Transverse colon (tissue), 4 donors: Measurements from ENCODE around the gene CNNM2.

Source experiments
- CTCF ChIP-seq, 5 experiments: fragments of 200-600 bp in 3 of 5; fragments of 450-650 bp in 2 of 5; sonication (generic) in 3 of 5; IDR thresholded peaks; 1 replicate in 2 of 5; 2 replicates in 3 of 5; pipeline ENCODE4 v1.5.1; 2016 to 2017; ENCODE audit warnings: antibody characterized with exemption in 5 of 5, inconsistent platforms in 3 of 5, mild to moderate bottlenecking in 2 of 5, moderate library complexity in 1 of 5
- POLR2A ChIP-seq: fragments of 450-650 bp; IDR thresholded peaks from one replicate; pipeline ENCODE4 v1.6.1; 2016; ENCODE audit warnings: antibody characterized with exemption, mild to moderate bottlenecking, moderate library complexity
- POLR2AphosphoS5 ChIP-seq, 3 donors: sonication (generic); formaldehyde crosslinking; IDR thresholded peaks; one replicate each; pipeline ENCODE4 v1.6.1; 2016; ENCODE audit warnings: antibody characterized with exemption in 3 of 3

DNA sequence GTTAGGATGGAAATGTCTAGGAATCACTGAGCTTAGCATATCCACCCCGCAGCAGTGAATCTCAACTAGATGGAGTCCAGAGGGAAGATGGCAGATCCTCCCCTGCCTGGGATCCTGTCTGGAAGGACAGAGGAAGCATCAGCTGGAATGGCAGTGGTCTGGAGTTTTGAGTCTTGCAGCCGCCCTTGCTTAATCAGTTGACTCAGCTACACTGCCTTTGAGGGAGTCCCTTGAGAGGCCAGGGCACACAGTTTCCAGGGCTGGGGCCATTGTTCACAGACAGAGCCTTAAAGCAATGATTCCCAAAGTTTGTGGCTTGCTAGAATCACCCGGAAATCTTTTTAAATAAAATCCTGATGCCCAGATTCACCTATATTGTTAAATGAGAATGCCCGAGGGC is 146.9 kb downstream of the CNNM2 start:
- TF ChIP-seq CTCF (IDR thresholded peaks at IDR 0.05), result no peak
- TF ChIP-seq POLR2A, result no peak
- TF ChIP-seq POLR2AphosphoS5 (IDR thresholded peaks at IDR 0.05), result no peak
